Inferior parietal cortex (tissue), 1 donor: ENCODE measurements around the gene RPS6KC1.
"Not testable (repeated sequence)": the region's sequence is repeated elsewhere in the genome, so short reads cannot be mapped to it uniquely, and the experiment has no call there.

Source experiments
- DNase-seq: peaks from one replicate; pipeline ENCODE4 v3.0.0-alpha.2; 2016; ENCODE audit errors: extremely low spot score

The RPS6KC1 gene

GRCh38 chr1:213110349-213111300 is 59.6 kb downstream of the RPS6KC1 start:
- no peak for DNase-seq

GRCh38 chr1:213111502-213111901 is 60.5 kb downstream of the RPS6KC1 start:
- no peak for DNase-seq

GRCh38 chr1:213112723-213113122 is 61.7 kb downstream of the RPS6KC1 start:
- DNase-seq, result not testable (repeated sequence)

GRCh38 chr1:213117699-213118180 is 66.7 kb downstream of the RPS6KC1 start:
- not testable (repeated sequence) for DNase-seq

GRCh38 chr1:213119794-213120193 is 68.8 kb downstream of the RPS6KC1 start:
- DNase-seq, result no peak

DNA sequence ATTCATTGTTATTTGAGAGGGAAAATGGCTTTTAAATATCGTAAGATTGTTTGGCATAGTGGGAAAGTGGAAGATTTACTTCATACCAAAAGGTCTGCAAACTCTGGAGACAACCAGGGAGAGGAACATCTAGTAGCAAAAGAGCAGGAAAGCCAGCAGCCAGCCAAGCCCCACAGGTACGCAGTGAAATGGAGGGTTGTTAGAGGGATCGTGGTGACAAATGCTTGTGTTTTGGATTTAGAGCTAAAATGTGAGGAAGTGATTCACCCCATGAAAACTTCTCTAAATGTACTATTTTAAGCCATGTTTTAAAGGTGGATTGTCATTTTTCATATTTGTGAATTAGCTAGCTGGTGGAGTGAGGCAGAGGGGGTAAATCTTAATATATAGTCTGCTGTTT is 69.3 kb downstream of the RPS6KC1 start:
- no peak for DNase-seq

GRCh38 chr1:213120961-213121360 is 69.9 kb downstream of the RPS6KC1 start:
- no peak for DNase-seq

DNA sequence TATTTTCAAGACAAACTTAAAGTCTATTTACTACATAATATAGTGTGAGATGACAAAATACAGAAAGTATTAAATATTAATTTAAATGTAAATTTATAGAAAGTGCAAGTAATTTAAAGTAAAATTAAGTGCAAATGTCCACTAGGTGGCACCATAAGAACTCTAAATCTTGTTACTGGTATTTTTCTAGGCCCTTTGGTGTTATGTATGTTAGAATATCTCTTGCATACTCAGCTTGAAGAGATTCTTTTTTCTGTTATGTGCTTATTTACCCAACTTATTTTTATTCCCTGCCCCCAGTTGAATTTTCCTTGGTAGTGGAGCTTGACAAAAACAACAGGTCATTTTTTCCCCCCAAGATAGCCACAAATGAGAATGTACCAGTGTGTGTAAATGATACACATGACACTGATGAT is 71.5 kb downstream of the RPS6KC1 start:
- DNase-seq, result peak; percentile 86

DNA sequence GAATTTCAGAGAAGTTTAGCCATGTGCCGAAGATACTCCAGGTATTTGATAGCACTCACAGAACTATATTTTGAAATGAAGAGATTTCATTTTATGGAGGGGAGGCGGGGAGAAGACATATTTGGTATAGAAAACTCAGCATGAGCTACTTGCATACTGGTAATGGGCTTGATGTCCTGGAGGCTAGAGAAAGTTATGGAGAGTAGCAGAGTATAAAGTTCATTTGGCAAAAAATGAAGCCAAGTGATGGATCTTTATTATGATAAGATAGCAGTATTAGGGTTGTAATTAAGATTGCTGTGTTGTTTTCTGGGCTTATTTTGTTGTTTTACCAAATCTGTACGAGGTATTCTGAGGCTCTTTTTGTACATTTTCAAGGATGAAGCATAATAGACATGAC is 72.0 kb downstream of the RPS6KC1 start:
- peak; percentile 5 for DNase-seq

DNA sequence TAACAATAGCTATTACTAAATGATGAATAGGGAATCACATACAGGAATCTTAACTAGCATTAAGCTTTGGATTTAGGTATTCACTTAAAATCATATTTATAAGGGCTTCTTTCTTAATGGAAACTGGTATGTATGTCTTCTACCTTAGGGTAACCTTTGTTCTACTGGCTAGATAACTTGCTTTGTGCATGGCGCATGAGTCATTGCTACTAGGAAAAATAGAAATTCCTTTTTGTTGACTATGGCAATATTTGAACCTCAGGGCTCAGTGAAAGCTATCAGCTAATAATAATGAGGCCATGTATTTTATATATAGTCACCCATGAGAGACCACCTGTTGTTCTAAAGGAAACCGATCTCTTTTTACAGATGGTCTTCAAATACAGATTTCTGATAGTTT is 72.5 kb downstream of the RPS6KC1 start:
- no peak for DNase-seq

GRCh38 chr1:213124590-213124989 is 73.5 kb downstream of the RPS6KC1 start:
- DNase-seq, result peak; percentile 6

DNA sequence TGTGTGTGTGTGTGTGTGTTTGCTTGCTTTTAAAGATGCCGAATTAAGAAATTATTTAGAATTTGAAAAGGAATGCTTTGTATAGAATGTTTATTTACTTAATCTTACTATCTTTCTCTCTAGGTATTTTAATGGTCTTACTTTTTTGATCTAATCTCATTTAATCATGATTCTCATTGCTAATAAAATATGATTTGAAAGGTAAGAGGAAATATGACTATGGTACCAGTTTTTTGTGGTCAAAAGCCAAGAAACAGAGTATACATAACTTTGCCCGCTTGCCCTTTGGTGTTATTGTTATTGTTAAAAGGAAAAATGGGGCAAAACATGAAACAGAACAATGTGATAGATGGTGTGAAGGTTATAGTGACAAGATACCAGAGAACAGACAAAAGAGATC is 74.6 kb downstream of the RPS6KC1 start:
- no peak for DNase-seq

- no peak for DNase-seq
Observed at GRCh38 chr1:213127074-213127473, 76.0 kb downstream of the RPS6KC1 start.

- peak; percentile 39 for DNase-seq
Observed at GRCh38 chr1:213131851-213132655, 81.0 kb downstream of the RPS6KC1 start.

GRCh38 chr1:213135572-213135971 is 84.5 kb downstream of the RPS6KC1 start:
- DNase-seq, result no peak

- DNase-seq, result no peak
Observed at GRCh38 chr1:213136190-213136917, 85.3 kb downstream of the RPS6KC1 start.

DNA sequence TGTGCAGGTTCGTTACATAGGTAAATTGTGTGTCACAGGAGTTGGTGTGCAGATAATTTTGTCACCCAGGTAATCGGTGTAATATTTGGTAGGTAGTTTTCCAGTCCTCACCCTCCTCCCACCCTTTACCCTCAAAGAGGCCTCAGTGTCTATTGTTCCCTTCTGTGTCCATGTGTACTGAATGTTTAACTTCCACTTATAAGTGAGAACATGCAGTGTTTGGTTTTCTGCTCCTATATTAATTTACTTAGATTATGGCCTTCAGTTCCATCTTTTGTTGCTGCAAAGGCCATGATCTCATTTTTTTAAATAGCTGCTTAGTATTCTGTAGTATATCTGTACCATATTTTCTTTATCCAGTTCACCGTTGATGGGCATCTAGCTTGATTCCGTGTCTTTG is 87.3 kb downstream of the RPS6KC1 start:
- no peak for DNase-seq

DNA sequence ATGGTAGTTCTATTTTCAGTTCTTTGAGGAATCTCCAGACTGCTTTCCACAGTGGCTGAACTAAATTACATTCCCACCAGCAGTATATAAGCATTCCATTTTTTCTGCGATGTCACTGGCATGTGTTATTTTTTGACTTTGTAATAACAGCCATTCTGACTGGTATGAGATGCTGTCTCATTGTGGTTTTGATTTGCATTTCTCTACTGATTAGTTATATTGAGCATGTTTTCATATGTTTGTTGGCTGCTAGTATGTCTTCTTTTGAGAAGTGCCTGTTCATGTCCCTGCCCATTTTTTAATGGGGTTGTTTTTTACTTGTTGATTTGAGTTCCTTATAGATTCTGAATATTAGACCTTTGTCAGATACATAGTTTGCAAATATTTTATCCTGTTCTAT is 87.9 kb downstream of the RPS6KC1 start:
- no peak for DNase-seq

DNA sequence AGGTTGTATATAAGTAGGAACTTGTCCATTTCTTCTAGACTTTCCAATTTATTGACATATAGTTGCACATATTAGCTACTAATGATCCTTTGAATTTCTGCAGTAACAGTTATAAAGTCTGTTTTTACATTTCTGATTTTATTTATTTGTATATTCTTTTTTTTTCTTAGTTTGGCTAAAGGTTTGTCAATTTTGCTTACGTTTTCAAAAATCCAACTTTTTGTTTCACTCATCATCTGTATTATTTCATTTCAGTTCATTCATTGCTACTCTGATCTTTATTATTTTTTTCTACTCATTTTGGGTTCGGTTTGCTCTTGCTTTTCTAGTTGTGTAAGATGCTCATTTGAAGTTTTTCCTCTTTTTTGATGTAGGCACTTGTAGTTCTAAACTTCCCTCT is 97.9 kb downstream of the RPS6KC1 start:
- no peak for DNase-seq

- DNase-seq, result not testable (repeated sequence)
Observed at GRCh38 chr1:213150090-213150489, 99.0 kb downstream of the RPS6KC1 start.

- DNase-seq, result no peak
Observed at GRCh38 chr1:213154056-213154685, 103.1 kb downstream of the RPS6KC1 start.
